H1 (cell line): Measurements from ENCODE around the gene WNK2. TPM values are rescaled to one million over a fixed set of nuclear protein-coding genes. Genes with fewer than 3 reads are reported as not detected.

Source experiments
- CTCF ChIA-PET: fragments of 300-600 bp; sonication (Branson Sonifier 250); formaldehyde crosslinking; loops from one replicate; lab custom pipeline; 2021; ENCODE audit not compliant: partially characterized antibody; lab: Charles Lee
- POLR2A ChIA-PET: fragments of 300-600 bp; sonication (Branson Sonifier 250); formaldehyde crosslinking; loops from one replicate; lab custom pipeline; 2021; ENCODE audit warnings: inconsistent platforms; ENCODE audit not compliant: partially characterized antibody; lab: Charles Lee
- DNase-seq, 2 experiments: peaks; one replicate each; pipeline versions ENCODE4 v3.0.0 to v3.0.0-alpha.2; 2010 to 2022; ENCODE audit warnings: low spot score in 2 of 2, low read depth in 1 of 2, mixed read lengths in 1 of 2
- FAIRE-seq: peaks from 2 replicates; lab custom pipeline; 2011; peaks lifted over from hg19 to GRCh38; lab: Jason Lieb, UNC
- H2AFZ ChIP-seq: 2 replicates; pipeline ENCODE4 v1.8.1; 2012; ENCODE audit warnings: low read length, inconsistent platforms
- H2AK5ac ChIP-seq: 2 replicates; pipeline ENCODE4 v1.6.1; 2013; ENCODE audit warnings: low read depth, low read length
- H2BK120ac ChIP-seq: replicated peaks from 2 replicates; pipeline ENCODE3; 2013; ENCODE audit warnings: low read depth, low read length, inconsistent platforms
- H2BK12ac ChIP-seq: 2 replicates; pipeline ENCODE4 v1.6.1; 2013; ENCODE audit warnings: low read depth, low read length
- H2BK15ac ChIP-seq: 2 replicates; pipeline ENCODE4 v1.6.1; 2013; ENCODE audit warnings: low read length
- H2BK20ac ChIP-seq: 2 replicates; pipeline ENCODE4 v1.6.1; 2013; ENCODE audit warnings: low read length
- H2BK5ac ChIP-seq: 2 replicates; pipeline ENCODE4 v1.6.1; 2013; ENCODE audit warnings: low read depth, low read length
- H3K14ac ChIP-seq: 2 replicates; pipeline ENCODE4 v1.6.1; 2013; ENCODE audit warnings: inconsistent platforms; ENCODE audit not compliant: insufficient read length
- H3K18ac ChIP-seq: 2 replicates; pipeline ENCODE4 v1.6.1; 2013; ENCODE audit warnings: low read length; ENCODE audit errors: extremely low read depth
- H3K23ac ChIP-seq: 2 replicates; pipeline ENCODE4 v1.6.1; 2013; ENCODE audit warnings: inconsistent platforms; ENCODE audit not compliant: insufficient read length
- H3K23me2 ChIP-seq: 2 replicates; pipeline ENCODE4 v1.6.1; 2013; ENCODE audit warnings: low read depth, low read length
- H3K27ac ChIP-seq: 2 replicates; pipeline ENCODE4 v1.6.1; 2011; ENCODE audit warnings: low read depth, low read length, inconsistent platforms
- H3K27me3 ChIP-seq, 4 experiments: replicated peaks in 1 of 4; 1 replicate in 1 of 4; 2 replicates in 3 of 4; pipeline versions ENCODE4 v1.6.1 to v1.8.1; 2011 to 2013; ENCODE audit warnings: low read length in 3 of 4, mild to moderate bottlenecking in 3 of 4, inconsistent platforms in 2 of 4, mixed read lengths in 2 of 4, moderate library complexity in 1 of 4; ENCODE audit not compliant: control insufficient read depth in 3 of 4, insufficient read depth in 3 of 4; ENCODE audit errors: extremely low read depth in 1 of 4
- H3K36me3 ChIP-seq, 4 experiments: 2 replicates each; pipeline versions ENCODE4 v1.6.1 to v1.8.1; 2011 to 2013; ENCODE audit warnings: mild to moderate bottlenecking in 4 of 4, low read length in 3 of 4, moderate library complexity in 2 of 4, control low read depth in 1 of 4, inconsistent platforms in 1 of 4; ENCODE audit not compliant: insufficient read depth in 4 of 4, control insufficient read depth in 2 of 4
- H3K4ac ChIP-seq: replicated peaks from 2 replicates; pipeline ENCODE3; 2013; ENCODE audit warnings: low read length, low read depth, mixed read lengths, inconsistent platforms; ENCODE audit not compliant: insufficient read length
- H3K4me1 ChIP-seq, 4 experiments: replicated peaks in 1 of 4; 1 replicate in 1 of 4; 2 replicates in 3 of 4; pipeline versions ENCODE4 v1.6.1 to v1.8.1; 2011 to 2013; ENCODE audit warnings: low read length in 3 of 4, inconsistent platforms in 2 of 4, mixed read lengths in 1 of 4; ENCODE audit not compliant: insufficient read depth in 4 of 4, control insufficient read depth in 3 of 4
- H3K4me2 ChIP-seq, 2 experiments: 2 replicates each; pipeline versions ENCODE4 v1.6.1 to v1.8.1; 2011 to 2013; ENCODE audit warnings: low read depth in 2 of 2, low read length in 2 of 2, control low read depth in 1 of 2, inconsistent platforms in 1 of 2, mild to moderate bottlenecking in 1 of 2; ENCODE audit not compliant: insufficient read depth in 1 of 2
- H3K4me3 ChIP-seq, 4 experiments: fragments of 200-600, 300-600 bp in 1 of 4; sonication (generic), shearing (Covaris generic), sonication (Bioruptor Twin) in 1 of 4; 2 replicates each; pipeline versions ENCODE4 v1.5.1 to v1.8.1; 2011 to 2016; ENCODE audit warnings: low read length in 4 of 4, low read depth in 3 of 4, control low read depth in 2 of 4, inconsistent platforms in 2 of 4, mild to moderate bottlenecking in 2 of 4, mixed read lengths in 1 of 4, moderate library complexity in 1 of 4; ENCODE audit not compliant: insufficient read depth in 2 of 4; ENCODE audit errors: extremely low read depth in 1 of 4
- H3K56ac ChIP-seq: replicated peaks from 2 replicates; pipeline ENCODE3; 2013; ENCODE audit warnings: low read depth, mild to moderate bottlenecking, mixed read lengths, low read length, inconsistent platforms; ENCODE audit not compliant: insufficient read length
- H3K79me1 ChIP-seq: 2 replicates; pipeline ENCODE4 v1.6.1; 2013; ENCODE audit warnings: low read depth, low read length, control low read depth
- H3K79me2 ChIP-seq, 2 experiments: 2 replicates each; pipeline versions ENCODE4 v1.6.1 to v1.8.1; 2012 to 2013; ENCODE audit warnings: low read length in 2 of 2, mild to moderate bottlenecking in 2 of 2, inconsistent platforms in 1 of 2; ENCODE audit not compliant: insufficient read depth in 2 of 2, control insufficient read depth in 1 of 2
- H3K9ac ChIP-seq, 4 experiments: replicated peaks in 1 of 4; 1 replicate in 1 of 4; 2 replicates in 3 of 4; pipeline versions ENCODE4 v1.6.1 to v1.8.1; 2011 to 2013; ENCODE audit warnings: low read depth in 3 of 4, low read length in 3 of 4, control low read depth in 2 of 4, mild to moderate bottlenecking in 2 of 4, moderate library complexity in 2 of 4, inconsistent platforms in 1 of 4; ENCODE audit errors: extremely low read depth in 1 of 4
- H3K9me3 ChIP-seq, 2 experiments: 2 replicates each; pipeline versions ENCODE4 v1.6.1 to v1.8.1; 2012 to 2013; ENCODE audit warnings: mild to moderate bottlenecking in 2 of 2, moderate library complexity in 2 of 2, control low read depth in 1 of 2, inconsistent platforms in 1 of 2, low read depth in 1 of 2, low read length in 1 of 2, mixed read lengths in 1 of 2; ENCODE audit not compliant: insufficient read depth in 2 of 2
- H4K20me1 ChIP-seq, 2 experiments: replicated peaks in 1 of 2; 2 replicates each; pipeline versions ENCODE3 to v1.8.1; 2011 to 2013; ENCODE audit warnings: inconsistent platforms in 2 of 2, low read length in 2 of 2, mild to moderate bottlenecking in 1 of 2; ENCODE audit not compliant: insufficient read depth in 2 of 2, control insufficient read depth in 1 of 2
- H4K5ac ChIP-seq: 2 replicates; pipeline ENCODE4 v1.6.1; 2013; ENCODE audit warnings: low read length, low read depth, mixed read lengths, inconsistent platforms; ENCODE audit not compliant: insufficient read length
- H4K8ac ChIP-seq: 2 replicates; pipeline ENCODE4 v1.8.0; 2013; ENCODE audit warnings: mild to moderate bottlenecking, moderate library complexity, low read length, inconsistent platforms; ENCODE audit not compliant: insufficient read depth; ENCODE audit errors: extremely low read depth
- H4K91ac ChIP-seq: replicated peaks from 2 replicates; pipeline ENCODE3; 2013; ENCODE audit warnings: low read length, mixed read lengths, inconsistent platforms; ENCODE audit not compliant: insufficient read length
- BRCA1 ChIP-seq: IDR thresholded peaks from 2 replicates; pipeline ENCODE4 v1.6.1; 2012; ENCODE audit warnings: low read depth, low read length, improper control_type of control experiment
- CBX8 ChIP-seq: fragments of 300-800, 300-1000 bp; sonication (generic); IDR thresholded peaks from 2 replicates; pipeline ENCODE4 v1.7.1; 2016; ENCODE audit warnings: low read depth, low read length, borderline replicate concordance
- EZH2 ChIP-seq: fragments of 200-600 bp; sonication (generic); IDR thresholded peaks from 2 replicates; pipeline ENCODE4 v1.7.1; 2012; ENCODE audit warnings: low read depth, mild to moderate bottlenecking, moderate library complexity, low read length, inconsistent platforms; ENCODE audit not compliant: severe bottlenecking
- KDM5A ChIP-seq: fragments of 200-600 bp; IDR thresholded peaks from 2 replicates; pipeline ENCODE4 v1.7.1; 2012; ENCODE audit warnings: mild to moderate bottlenecking, low read length, inconsistent platforms, mixed read lengths
- MAFK ChIP-seq: IDR thresholded peaks from 2 replicates; pipeline ENCODE4 v1.6.1; 2012; ENCODE audit warnings: low read depth, mild to moderate bottlenecking, improper control_type of control experiment, low read length
- RFX5 ChIP-seq: IDR thresholded peaks from 2 replicates; pipeline ENCODE4 v1.6.1; 2011; ENCODE audit warnings: low read depth, low read length, improper control_type of control experiment, borderline replicate concordance
- TAF1 ChIP-seq: IDR thresholded peaks from 2 replicates; pipeline ENCODE4 v1.6.1; 2011; ENCODE audit warnings: mild to moderate bottlenecking, low read depth, low read length
- TAF7 ChIP-seq: optimal IDR thresholded peaks from 2 replicates; pipeline ENCODE3; 2011; ENCODE audit warnings: low read depth, mild to moderate bottlenecking, inconsistent platforms, low read length, moderate library complexity, borderline replicate concordance
- WGBS, 2 experiments: shearing (Covaris generic) in 1 of 2; methylation state at CpG; one replicate each; pipeline versions ENCODE4 v1.1.6 to v1.1.7; 2013 to 2015; ENCODE audit warnings: low lambda C conversion rate in 2 of 2, mixed read lengths in 2 of 2, inconsistent platforms in 1 of 2, low coverage in 1 of 2, missing lambda C conversion rate in 1 of 2; ENCODE audit not compliant: insufficient replicate concordance in 2 of 2, insufficient coverage in 1 of 2, insufficient read length in 1 of 2; ENCODE audit errors: extremely low coverage in 1 of 2, missing lambda C conversion rate in 1 of 2; 5-methylcytosine and 5-hydroxymethylcytosine counted together
- polyA plus RNA-seq, 7 experiments: library from polyadenylated mRNA; depleted of rRNA in 3 of 7; stranded (reverse) in 5 of 7; unstranded in 2 of 7; fragments of >200 nt in 5 of 7; fragments of 200-250 nt in 2 of 7; gene quantifications; 1 replicate in 5 of 7; 2 replicates in 1 of 7; 4 replicates in 1 of 7; pipeline versions ENCODE4 v1.2.1 to v1.2.3, GENCODE V29; 2011 to 2013; ENCODE audit warnings: missing spikeins in 2 of 7, mixed read lengths in 2 of 7
- total RNA-seq: library from RNA; stranded (reverse); fragmentation: NEBNext Ultra II Directional; extraction: Animal tissue kit (Norgen Biotek cat#: 25700); gene quantifications from 2 replicates; pipeline ENCODE4 v1.2.1, GENCODE V29; 2021

Gene WNK2
- total and polyA plus RNA-seq, 2 of the 8 experiments (the other 6 are each of a cell fraction or from before 2014, with no cell fraction given): 12.0 to 87.2 TPM

DNA sequence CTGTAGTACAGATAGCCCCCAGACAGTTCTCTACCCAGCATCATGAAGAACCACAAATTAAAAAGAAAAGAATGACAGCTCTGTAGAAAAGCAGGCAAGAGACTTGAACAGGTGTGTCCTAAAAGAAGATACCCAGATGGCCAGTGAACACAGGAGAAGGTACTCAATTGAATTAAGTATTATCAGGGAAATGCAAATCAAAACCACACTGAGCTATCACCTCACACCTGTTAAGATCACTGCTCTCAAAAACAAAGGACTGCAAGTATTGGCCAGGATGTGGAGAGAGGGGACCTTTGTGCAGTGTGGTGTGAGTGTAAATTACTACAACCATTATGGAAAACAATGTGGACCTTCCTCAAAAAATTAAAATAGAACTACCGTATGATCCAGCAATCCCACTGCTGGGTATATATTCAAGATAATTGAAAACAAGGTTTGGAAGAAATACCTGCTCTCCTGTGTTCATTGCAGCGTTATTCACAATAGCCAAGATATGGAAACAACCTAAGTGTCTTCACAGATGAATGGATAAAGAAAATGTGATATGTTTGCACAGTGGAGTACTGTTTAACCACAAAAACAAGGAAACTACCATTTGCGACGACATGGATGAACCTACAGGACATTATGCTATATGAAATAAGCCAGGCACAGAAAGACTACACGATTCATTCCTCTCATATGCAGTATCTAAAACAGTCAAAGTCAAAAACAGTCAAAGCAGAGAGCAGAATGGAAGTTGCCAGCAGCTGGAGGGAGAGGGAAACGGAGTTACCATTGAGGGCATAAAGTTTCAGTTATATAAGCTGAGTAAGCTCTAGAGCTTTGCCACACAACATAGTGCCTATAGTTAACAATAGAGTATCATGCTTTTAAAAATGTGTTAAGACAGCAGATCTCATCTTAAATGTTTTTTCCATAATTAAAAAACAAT lies 102.6 kb downstream of the WNK2 start:
- Histone ChIP-seq H3K56ac (no peak overlapping the region), H3K23me2 (no peaks in the 10 kb centered on the region), H2BK20ac (no peak overlapping the region), H3K27ac (no peak overlapping the region), H3K23ac (no peak overlapping the region), H3K4me3 (no peak overlapping the region), H4K20me1 (no peaks in the 10 kb centered on the region), H3K4me1 (no peaks in the 10 kb centered on the region), H3K27me3 (no peaks in the 10 kb centered on the region), H3K79me1 (no peaks in the 10 kb centered on the region), H3K9ac (no peak overlapping the region), H4K91ac (no peak overlapping the region), H3K18ac (no peak overlapping the region), H2BK15ac (no peak overlapping the region), H2BK12ac (no peak overlapping the region), H4K5ac (no peak overlapping the region), H2BK120ac (no peak overlapping the region), H3K36me3 (no peaks in the 10 kb centered on the region), H3K4me2 (no peak overlapping the region), H3K9me3 (no peaks in the 10 kb centered on the region), H3K14ac (no peak overlapping the region), H3K79me2 (no peaks in the 10 kb centered on the region), H2AK5ac (no peak overlapping the region), H2BK5ac (no peak overlapping the region), H4K8ac (no peak overlapping the region), H2AFZ (no peak overlapping the region), H3K4ac (no peak overlapping the region)
- DNase-seq (no peak), FAIRE-seq (no peak)
- WGBS, 2 experiments: 90% methylated on average over 6 of the region's 6 CpGs; no CpG with 5 or more reads in 1 of the 2 experiments
- POLR2A ChIA-PET: no interaction called here
- CTCF ChIA-PET: interaction anchor here (1.5 to 5.2 kb wide), 2 partner anchors 12 to 16 kb away, joined by 5 to 40 read pairs; no protein-coding TSS in a partner anchor
- no peak for TF ChIP-seq RFX5
- TF ChIP-seq EZH2: no peak
- no peak for TF ChIP-seq TAF7
- TF ChIP-seq KDM5A: no peak
- no peak for TF ChIP-seq TAF1
- no peak for TF ChIP-seq CBX8
- TF ChIP-seq BRCA1: no peak
- TF ChIP-seq MAFK: no peak
